H1 (cell line): ENCODE data around the gene SIK1. TPM values are rescaled to one million over a fixed set of nuclear protein-coding genes. Genes with fewer than 3 reads are reported as not detected.
A peak's percentile ranks its signal among the peaks of the same experiment; 100 is the strongest.

Experiments
- CTCF ChIA-PET: fragments of 300-600 bp; sonication (Branson Sonifier 250); formaldehyde crosslinking; loops from one replicate; lab custom pipeline; 2021; ENCODE audit not compliant: partially characterized antibody; lab: Charles Lee
- POLR2A ChIA-PET: fragments of 300-600 bp; sonication (Branson Sonifier 250); formaldehyde crosslinking; loops from one replicate; lab custom pipeline; 2021; ENCODE audit warnings: inconsistent platforms; ENCODE audit not compliant: partially characterized antibody; lab: Charles Lee
- DNase-seq, 2 experiments: peaks; one replicate each; pipeline versions ENCODE4 v3.0.0 to v3.0.0-alpha.2; 2010 to 2022; ENCODE audit warnings: low spot score in 2 of 2, low read depth in 1 of 2, mixed read lengths in 1 of 2
- FAIRE-seq: peaks from 2 replicates; lab custom pipeline; 2011; peaks lifted over from hg19 to GRCh38; lab: Jason Lieb, UNC
- H2AFZ ChIP-seq: 2 replicates; pipeline ENCODE4 v1.8.1; 2012; ENCODE audit warnings: low read length, inconsistent platforms
- H2AK5ac ChIP-seq: 2 replicates; pipeline ENCODE4 v1.6.1; 2013; ENCODE audit warnings: low read depth, low read length
- H2BK120ac ChIP-seq: replicated peaks from 2 replicates; pipeline ENCODE3; 2013; ENCODE audit warnings: low read depth, low read length, inconsistent platforms
- H2BK12ac ChIP-seq: 2 replicates; pipeline ENCODE4 v1.6.1; 2013; ENCODE audit warnings: low read depth, low read length
- H2BK15ac ChIP-seq: 2 replicates; pipeline ENCODE4 v1.6.1; 2013; ENCODE audit warnings: low read length
- H2BK20ac ChIP-seq: 2 replicates; pipeline ENCODE4 v1.6.1; 2013; ENCODE audit warnings: low read length
- H2BK5ac ChIP-seq: 2 replicates; pipeline ENCODE4 v1.6.1; 2013; ENCODE audit warnings: low read depth, low read length
- H3K14ac ChIP-seq: 2 replicates; pipeline ENCODE4 v1.6.1; 2013; ENCODE audit warnings: inconsistent platforms; ENCODE audit not compliant: insufficient read length
- H3K18ac ChIP-seq: 2 replicates; pipeline ENCODE4 v1.6.1; 2013; ENCODE audit warnings: low read length; ENCODE audit errors: extremely low read depth
- H3K23ac ChIP-seq: 2 replicates; pipeline ENCODE4 v1.6.1; 2013; ENCODE audit warnings: inconsistent platforms; ENCODE audit not compliant: insufficient read length
- H3K23me2 ChIP-seq: 2 replicates; pipeline ENCODE4 v1.6.1; 2013; ENCODE audit warnings: low read depth, low read length
- H3K27ac ChIP-seq: 2 replicates; pipeline ENCODE4 v1.6.1; 2011; ENCODE audit warnings: low read depth, low read length, inconsistent platforms
- H3K27me3 ChIP-seq, 4 experiments: replicated peaks in 1 of 4; 1 replicate in 1 of 4; 2 replicates in 3 of 4; pipeline versions ENCODE4 v1.6.1 to v1.8.1; 2011 to 2013; ENCODE audit warnings: low read length in 3 of 4, mild to moderate bottlenecking in 3 of 4, inconsistent platforms in 2 of 4, mixed read lengths in 2 of 4, moderate library complexity in 1 of 4; ENCODE audit not compliant: control insufficient read depth in 3 of 4, insufficient read depth in 3 of 4; ENCODE audit errors: extremely low read depth in 1 of 4
- H3K36me3 ChIP-seq, 4 experiments: 2 replicates each; pipeline versions ENCODE4 v1.6.1 to v1.8.1; 2011 to 2013; ENCODE audit warnings: mild to moderate bottlenecking in 4 of 4, low read length in 3 of 4, moderate library complexity in 2 of 4, control low read depth in 1 of 4, inconsistent platforms in 1 of 4; ENCODE audit not compliant: insufficient read depth in 4 of 4, control insufficient read depth in 2 of 4
- H3K4ac ChIP-seq: replicated peaks from 2 replicates; pipeline ENCODE3; 2013; ENCODE audit warnings: low read length, low read depth, mixed read lengths, inconsistent platforms; ENCODE audit not compliant: insufficient read length
- H3K4me1 ChIP-seq, 4 experiments: replicated peaks in 1 of 4; 1 replicate in 1 of 4; 2 replicates in 3 of 4; pipeline versions ENCODE4 v1.6.1 to v1.8.1; 2011 to 2013; ENCODE audit warnings: low read length in 3 of 4, inconsistent platforms in 2 of 4, mixed read lengths in 1 of 4; ENCODE audit not compliant: insufficient read depth in 4 of 4, control insufficient read depth in 3 of 4
- H3K4me2 ChIP-seq, 2 experiments: 2 replicates each; pipeline versions ENCODE4 v1.6.1 to v1.8.1; 2011 to 2013; ENCODE audit warnings: low read depth in 2 of 2, low read length in 2 of 2, control low read depth in 1 of 2, inconsistent platforms in 1 of 2, mild to moderate bottlenecking in 1 of 2; ENCODE audit not compliant: insufficient read depth in 1 of 2
- H3K4me3 ChIP-seq, 4 experiments: fragments of 200-600, 300-600 bp in 1 of 4; sonication (generic), shearing (Covaris generic), sonication (Bioruptor Twin) in 1 of 4; 2 replicates each; pipeline versions ENCODE4 v1.5.1 to v1.8.1; 2011 to 2016; ENCODE audit warnings: low read length in 4 of 4, low read depth in 3 of 4, control low read depth in 2 of 4, inconsistent platforms in 2 of 4, mild to moderate bottlenecking in 2 of 4, mixed read lengths in 1 of 4, moderate library complexity in 1 of 4; ENCODE audit not compliant: insufficient read depth in 2 of 4; ENCODE audit errors: extremely low read depth in 1 of 4
- H3K56ac ChIP-seq: replicated peaks from 2 replicates; pipeline ENCODE3; 2013; ENCODE audit warnings: low read depth, mild to moderate bottlenecking, mixed read lengths, low read length, inconsistent platforms; ENCODE audit not compliant: insufficient read length
- H3K79me1 ChIP-seq: 2 replicates; pipeline ENCODE4 v1.6.1; 2013; ENCODE audit warnings: low read depth, low read length, control low read depth
- H3K79me2 ChIP-seq, 2 experiments: 2 replicates each; pipeline versions ENCODE4 v1.6.1 to v1.8.1; 2012 to 2013; ENCODE audit warnings: low read length in 2 of 2, mild to moderate bottlenecking in 2 of 2, inconsistent platforms in 1 of 2; ENCODE audit not compliant: insufficient read depth in 2 of 2, control insufficient read depth in 1 of 2
- H3K9ac ChIP-seq, 4 experiments: replicated peaks in 1 of 4; 1 replicate in 1 of 4; 2 replicates in 3 of 4; pipeline versions ENCODE4 v1.6.1 to v1.8.1; 2011 to 2013; ENCODE audit warnings: low read depth in 3 of 4, low read length in 3 of 4, control low read depth in 2 of 4, mild to moderate bottlenecking in 2 of 4, moderate library complexity in 2 of 4, inconsistent platforms in 1 of 4; ENCODE audit errors: extremely low read depth in 1 of 4
- H3K9me3 ChIP-seq, 2 experiments: 2 replicates each; pipeline versions ENCODE4 v1.6.1 to v1.8.1; 2012 to 2013; ENCODE audit warnings: mild to moderate bottlenecking in 2 of 2, moderate library complexity in 2 of 2, control low read depth in 1 of 2, inconsistent platforms in 1 of 2, low read depth in 1 of 2, low read length in 1 of 2, mixed read lengths in 1 of 2; ENCODE audit not compliant: insufficient read depth in 2 of 2
- H4K20me1 ChIP-seq, 2 experiments: replicated peaks in 1 of 2; 2 replicates each; pipeline versions ENCODE3 to v1.8.1; 2011 to 2013; ENCODE audit warnings: inconsistent platforms in 2 of 2, low read length in 2 of 2, mild to moderate bottlenecking in 1 of 2; ENCODE audit not compliant: insufficient read depth in 2 of 2, control insufficient read depth in 1 of 2
- H4K5ac ChIP-seq: 2 replicates; pipeline ENCODE4 v1.6.1; 2013; ENCODE audit warnings: low read length, low read depth, mixed read lengths, inconsistent platforms; ENCODE audit not compliant: insufficient read length
- H4K8ac ChIP-seq: 2 replicates; pipeline ENCODE4 v1.8.0; 2013; ENCODE audit warnings: mild to moderate bottlenecking, moderate library complexity, low read length, inconsistent platforms; ENCODE audit not compliant: insufficient read depth; ENCODE audit errors: extremely low read depth
- H4K91ac ChIP-seq: replicated peaks from 2 replicates; pipeline ENCODE3; 2013; ENCODE audit warnings: low read length, mixed read lengths, inconsistent platforms; ENCODE audit not compliant: insufficient read length
- CEBPB ChIP-seq: IDR thresholded peaks from 2 replicates; pipeline ENCODE4 v1.6.1; 2012; ENCODE audit warnings: low read depth, low read length
- EP300 ChIP-seq, 2 experiments: IDR thresholded peaks; 1 replicate in 1 of 2; 2 replicates in 1 of 2; pipeline ENCODE4 v1.6.1; 2011 to 2012; ENCODE audit warnings: low read depth in 2 of 2, low read length in 2 of 2, mild to moderate bottlenecking in 2 of 2, borderline replicate concordance in 1 of 2, inconsistent platforms in 1 of 2, moderate library complexity in 1 of 2
- GTF2F1 ChIP-seq: IDR thresholded peaks from 2 replicates; pipeline ENCODE4 v1.6.1; 2012; ENCODE audit warnings: low read depth, low read length, improper control_type of control experiment, borderline replicate concordance
- PHF8 ChIP-seq: fragments of 200-600 bp; sonication (generic); conservative IDR thresholded peaks from 2 replicates; pipeline ENCODE4 v1.7.1; 2012; ENCODE audit warnings: low read depth, mild to moderate bottlenecking, inconsistent platforms, low read length, moderate library complexity
- POLR2A ChIP-seq, 2 experiments: IDR thresholded peaks; 1 replicate in 1 of 2; 2 replicates in 1 of 2; pipeline ENCODE4 v1.6.1; 2011; ENCODE audit warnings: low read depth in 2 of 2, low read length in 2 of 2, mild to moderate bottlenecking in 2 of 2; ENCODE audit errors: control extremely low read depth in 1 of 2
- POU5F1 ChIP-seq: IDR thresholded peaks from 2 replicates; pipeline ENCODE4 v1.6.1; 2011; ENCODE audit warnings: low read depth, mild to moderate bottlenecking, low read length, moderate library complexity
- RBBP5 ChIP-seq: IDR thresholded peaks from 2 replicates; pipeline ENCODE4 v1.7.1; 2012; ENCODE audit warnings: low read depth, mild to moderate bottlenecking, inconsistent platforms, low read length, moderate library complexity, borderline replicate concordance
- SAP30 ChIP-seq: fragments of 300-600 bp; sonication (generic); IDR thresholded peaks from 2 replicates; pipeline ENCODE4 v1.7.1; 2012; ENCODE audit warnings: low read length, moderate library complexity, mild to moderate bottlenecking, inconsistent platforms; ENCODE audit not compliant: insufficient read depth, insufficient replicate concordance
- SIRT6 ChIP-seq: IDR thresholded peaks from one replicate; pipeline ENCODE4 v1.7.1; 2012; ENCODE audit warnings: low read length, inconsistent platforms
- SRF ChIP-seq: IDR thresholded peaks from 2 replicates; pipeline ENCODE4 v1.6.1; 2011; ENCODE audit warnings: mild to moderate bottlenecking, low read depth, low read length, moderate library complexity
- TAF1 ChIP-seq: IDR thresholded peaks from 2 replicates; pipeline ENCODE4 v1.6.1; 2011; ENCODE audit warnings: mild to moderate bottlenecking, low read depth, low read length
- WGBS, 2 experiments: shearing (Covaris generic) in 1 of 2; methylation state at CpG; one replicate each; pipeline versions ENCODE4 v1.1.6 to v1.1.7; 2013 to 2015; ENCODE audit warnings: low lambda C conversion rate in 2 of 2, mixed read lengths in 2 of 2, inconsistent platforms in 1 of 2, low coverage in 1 of 2, missing lambda C conversion rate in 1 of 2; ENCODE audit not compliant: insufficient replicate concordance in 2 of 2, insufficient coverage in 1 of 2, insufficient read length in 1 of 2; ENCODE audit errors: extremely low coverage in 1 of 2, missing lambda C conversion rate in 1 of 2; 5-methylcytosine and 5-hydroxymethylcytosine counted together
- polyA plus RNA-seq, 7 experiments: library from polyadenylated mRNA; depleted of rRNA in 3 of 7; stranded (reverse) in 5 of 7; unstranded in 2 of 7; fragments of >200 nt in 5 of 7; fragments of 200-250 nt in 2 of 7; gene quantifications; 1 replicate in 5 of 7; 2 replicates in 1 of 7; 4 replicates in 1 of 7; pipeline versions ENCODE4 v1.2.1 to v1.2.3, GENCODE V29; 2011 to 2013; ENCODE audit warnings: missing spikeins in 2 of 7, mixed read lengths in 2 of 7
- total RNA-seq: library from RNA; stranded (reverse); fragmentation: NEBNext Ultra II Directional; extraction: Animal tissue kit (Norgen Biotek cat#: 25700); gene quantifications from 2 replicates; pipeline ENCODE4 v1.2.1, GENCODE V29; 2021
- TF ChIP-seq, protein P1 (sequence below), 3 experiments: IDR thresholded peaks; 1 replicate in 2 of 3; 2 replicates in 1 of 3; pipeline versions ENCODE4 v1.5.1 to v1.6.1; 2011; ENCODE audit warnings: low read length in 3 of 3, mild to moderate bottlenecking in 3 of 3, inconsistent platforms in 2 of 3, low read depth in 1 of 3, moderate library complexity in 1 of 3; ENCODE audit not compliant: insufficient read depth in 1 of 3; ENCODE audit errors: control extremely low read depth in 1 of 3

The SIK1 gene
- total and polyA plus RNA-seq, 2 of the 8 experiments (the other 6 are each of a cell fraction or from before 2014, with no cell fraction given), result 1.5 to 6.7 TPM

DNA sequence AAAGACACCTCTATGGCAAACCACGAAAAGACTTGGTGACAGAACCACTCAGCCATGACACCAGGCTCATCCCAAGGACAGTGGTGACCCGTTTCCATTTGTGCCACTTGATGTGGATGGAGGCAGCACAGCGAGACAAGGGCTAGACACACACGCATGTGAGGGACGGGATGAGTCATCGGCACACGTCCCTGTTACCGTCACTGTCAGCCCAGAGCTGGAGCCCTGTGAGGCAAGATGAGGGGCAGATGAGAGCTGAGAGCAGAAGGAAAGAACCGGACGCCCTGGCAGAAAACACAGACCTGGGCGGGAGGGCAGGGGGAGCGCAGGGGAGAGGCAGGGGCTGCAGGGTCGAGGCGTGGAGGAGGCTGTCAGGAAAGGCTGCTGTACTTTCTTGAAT is 57.8 kb downstream of the SIK1 start:
- Histone ChIP-seq H3K27ac (no peak overlapping the region), H3K27me3 (no peaks in the 10 kb centered on the region), H3K79me1 (no peaks in the 10 kb centered on the region), H3K9ac (no peak overlapping the region), H4K8ac (no peak overlapping the region), H3K9me3 (no peaks in the 10 kb centered on the region), H4K5ac (no peak overlapping the region), H2BK20ac (no peak overlapping the region), H2BK15ac (no peak overlapping the region), H3K56ac (no peak overlapping the region), H3K18ac (no peak overlapping the region), H4K20me1 (peaks cover 0 to 3% of the 10 kb centered on the region in 2 experiments), H2AFZ (no peak overlapping the region), H2BK120ac (no peak overlapping the region), H3K14ac (no peak overlapping the region), H2BK12ac (no peak overlapping the region; the same call in 1 of the 2 replicates), H2AK5ac (0 out of 2 replicates have a peak overlapping the region, but pooled peaks have one; percentile 25), H3K23me2 (peaks cover 3% of the 10 kb centered on the region; the same call in 1 of the 2 replicates), H3K4me3 (no peak overlapping the region), H3K36me3 (no peaks in the 10 kb centered on the region), H4K91ac (no peak overlapping the region), H3K23ac (no peak overlapping the region), H3K4me1 (peaks cover 0 to 4% (median 3%) of the 10 kb centered on the region in 4 experiments; a peak in 4 of 7 replicates), H3K4me2 (no peak overlapping the region), H3K79me2 (no peaks in the 10 kb centered on the region), H3K4ac (no peak overlapping the region), H2BK5ac (no peak overlapping the region; the same call in 1 of the 2 replicates)
- DNase-seq (no peak), FAIRE-seq (no peak)
- ChIA-PET POLR2A (no interaction called here), CTCF (no interaction called here)
- 86% methylated on average over 14 of the region's 14 CpGs; no CpG with 5 or more reads in 1 of the 2 experiments for WGBS, 2 experiments
- TF ChIP-seq POU5F1, result no peak
- no peak for TF ChIP-seq SAP30
- TF ChIP-seq SIRT6, result no peak
- TF ChIP-seq, protein P1, sequence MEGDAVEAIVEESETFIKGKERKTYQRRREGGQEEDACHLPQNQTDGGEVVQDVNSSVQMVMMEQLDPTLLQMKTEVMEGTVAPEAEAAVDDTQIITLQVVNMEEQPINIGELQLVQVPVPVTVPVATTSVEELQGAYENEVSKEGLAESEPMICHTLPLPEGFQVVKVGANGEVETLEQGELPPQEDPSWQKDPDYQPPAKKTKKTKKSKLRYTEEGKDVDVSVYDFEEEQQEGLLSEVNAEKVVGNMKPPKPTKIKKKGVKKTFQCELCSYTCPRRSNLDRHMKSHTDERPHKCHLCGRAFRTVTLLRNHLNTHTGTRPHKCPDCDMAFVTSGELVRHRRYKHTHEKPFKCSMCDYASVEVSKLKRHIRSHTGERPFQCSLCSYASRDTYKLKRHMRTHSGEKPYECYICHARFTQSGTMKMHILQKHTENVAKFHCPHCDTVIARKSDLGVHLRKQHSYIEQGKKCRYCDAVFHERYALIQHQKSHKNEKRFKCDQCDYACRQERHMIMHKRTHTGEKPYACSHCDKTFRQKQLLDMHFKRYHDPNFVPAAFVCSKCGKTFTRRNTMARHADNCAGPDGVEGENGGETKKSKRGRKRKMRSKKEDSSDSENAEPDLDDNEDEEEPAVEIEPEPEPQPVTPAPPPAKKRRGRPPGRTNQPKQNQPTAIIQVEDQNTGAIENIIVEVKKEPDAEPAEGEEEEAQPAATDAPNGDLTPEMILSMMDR (IDR thresholded peaks at IDR 0.05; ENCODE audit: control extremely low read depth in 1 of 3, insufficient read depth in 1 of 3, low read depth in 1 of 3, low read length in 3 of 3), result no peak
- TF ChIP-seq RBBP5, result no peak
- no peak for TF ChIP-seq SRF
- TF ChIP-seq GTF2F1, result no peak
- no peak for TF ChIP-seq EP300 (IDR thresholded peaks at IDR 0.05; ENCODE audit: borderline replicate concordance in 1 of 2, low read depth in 2 of 2, low read length in 2 of 2)
- no peak for TF ChIP-seq POLR2A (IDR thresholded peaks at IDR 0.05; ENCODE audit: control extremely low read depth in 1 of 2, low read depth in 2 of 2, low read length in 2 of 2)
- TF ChIP-seq PHF8, result no peak
- no peak for TF ChIP-seq CEBPB
- TF ChIP-seq TAF1, result no peak
